IMR-90 (cell line): ENCODE measurements around the gene EXOSC1. TPM values are rescaled to one million over a fixed set of nuclear protein-coding genes. Genes with fewer than 3 reads are reported as not detected.
"Not testable (repeated sequence)": the region's sequence is repeated elsewhere in the genome, so short reads cannot be mapped to it uniquely, and the experiment has no call there.

Source experiments
- ATAC-seq: fragments of 200-7000 bp; cut with Tn5 transposase; 2 replicates; pipeline ENCODE4 v1.9.1; 2020; ENCODE audit warnings: low read depth, mild to moderate bottlenecking, moderate library complexity
- BruUV-seq: library from RNA; stranded (reverse); fragments of 400-500 nt; replicated peaks from 2 replicates; lab custom pipeline; 2021; lab: Mats Ljungman, UMichigan
- CTCF ChIA-PET: fragments of 300-600 bp; formaldehyde crosslinking; extraction: SDS; loops from one replicate; lab custom pipeline; 2021; ENCODE audit warnings: antibody characterized with exemption; lab: Yijun Ruan, JAX
- POLR2A ChIA-PET: fragments of 300-600 bp; sonication (Branson Sonifier 250); formaldehyde crosslinking; loops from one replicate; lab custom pipeline; 2022; ENCODE audit warnings: antibody characterized with exemption; ENCODE audit not compliant: unreplicated experiment; lab: Charles Lee
- DNase-seq: peaks from one replicate; pipeline ENCODE4 v3.0.0; 2013
- H2AFZ ChIP-seq: replicated peaks from 2 replicates; pipeline ENCODE3; 2013; ENCODE audit warnings: low read length, mild to moderate bottlenecking; ENCODE audit not compliant: poor library complexity
- H2AK5ac ChIP-seq: 2 replicates; pipeline ENCODE4 v1.6.1; 2013; ENCODE audit warnings: low read depth, low read length, inconsistent platforms
- H2AK9ac ChIP-seq: replicated peaks from 2 replicates; pipeline ENCODE3; 2013; ENCODE audit warnings: mild to moderate bottlenecking, low read depth, low read length, moderate library complexity; ENCODE audit not compliant: poor library complexity
- H2BK120ac ChIP-seq: 2 replicates; pipeline ENCODE4 v1.6.1; 2013; ENCODE audit warnings: low read depth, low read length, inconsistent platforms
- H2BK15ac ChIP-seq: 3 replicates; pipeline ENCODE4 v1.6.1; 2013; ENCODE audit warnings: low read depth, low read length, inconsistent platforms
- H2BK20ac ChIP-seq: 2 replicates; pipeline ENCODE4 v1.6.1; 2013; ENCODE audit warnings: low read depth, mild to moderate bottlenecking, inconsistent platforms, low read length, moderate library complexity
- H2BK5ac ChIP-seq: 2 replicates; pipeline ENCODE4 v1.6.1; 2013; ENCODE audit warnings: mild to moderate bottlenecking, low read depth, low read length, inconsistent platforms; ENCODE audit not compliant: poor library complexity, severe bottlenecking
- H3K14ac ChIP-seq: replicated peaks from 2 replicates; pipeline ENCODE4 v1.6.1; 2013; ENCODE audit warnings: low read depth, low read length, inconsistent platforms
- H3K18ac ChIP-seq: 2 replicates; pipeline ENCODE4 v1.6.1; 2013; ENCODE audit warnings: low read depth, low read length, control low read depth
- H3K23ac ChIP-seq: 2 replicates; pipeline ENCODE4 v1.6.1; 2013; ENCODE audit warnings: low read depth, low read length, inconsistent platforms
- H3K27ac ChIP-seq: 2 replicates; pipeline ENCODE4 v1.5.1; 2013; ENCODE audit warnings: mild to moderate bottlenecking, control low read depth, low read length; ENCODE audit not compliant: insufficient read depth
- H3K27me3 ChIP-seq: 2 replicates; pipeline ENCODE4 v1.6.1; 2013; ENCODE audit warnings: low read length; ENCODE audit not compliant: control insufficient read depth, insufficient read depth
- H3K36me3 ChIP-seq: 2 replicates; pipeline ENCODE4 v1.6.1; 2013; ENCODE audit warnings: low read length, mixed read lengths; ENCODE audit not compliant: control insufficient read depth, insufficient read depth
- H3K4ac ChIP-seq: 2 replicates; pipeline ENCODE4 v1.6.1; 2013; ENCODE audit warnings: low read depth, low read length, inconsistent platforms
- H3K4me1 ChIP-seq: 2 replicates; pipeline ENCODE4 v1.6.1; 2013; ENCODE audit warnings: low read length, mixed read lengths; ENCODE audit not compliant: control insufficient read depth, insufficient read depth
- H3K4me2 ChIP-seq: 2 replicates; pipeline ENCODE4 v1.6.1; 2013; ENCODE audit warnings: low read depth, mild to moderate bottlenecking, control low read depth, low read length, moderate library complexity
- H3K4me3 ChIP-seq: 2 replicates; pipeline ENCODE4 v1.5.1; 2013; ENCODE audit warnings: low read depth, mild to moderate bottlenecking, control low read depth, low read length, moderate library complexity; ENCODE audit not compliant: insufficient read depth
- H3K56ac ChIP-seq: 2 replicates; pipeline ENCODE4 v1.6.1; 2013; ENCODE audit warnings: low read length, inconsistent platforms; ENCODE audit not compliant: insufficient read depth; ENCODE audit errors: extremely low read depth
- H3K79me1 ChIP-seq, 2 experiments: 2 replicates each; pipeline ENCODE4 v1.6.1; 2013; ENCODE audit warnings: low read length in 2 of 2, inconsistent platforms in 1 of 2, low read depth in 1 of 2
- H3K9ac ChIP-seq: 2 replicates; pipeline ENCODE4 v1.6.1; 2013; ENCODE audit warnings: low read depth, low read length, control low read depth
- H3K9me1 ChIP-seq: 2 replicates; pipeline ENCODE4 v1.6.1; 2013; ENCODE audit warnings: low read length, inconsistent platforms; ENCODE audit not compliant: insufficient read depth
- H3K9me3 ChIP-seq: 2 replicates; pipeline ENCODE4 v1.6.1; 2013; ENCODE audit warnings: low read length; ENCODE audit not compliant: control insufficient read depth, insufficient read depth
- H4K20me1 ChIP-seq: 2 replicates; pipeline ENCODE4 v1.6.1; 2013; ENCODE audit warnings: low read length, inconsistent platforms; ENCODE audit not compliant: insufficient read depth
- H4K5ac ChIP-seq: 2 replicates; pipeline ENCODE4 v1.6.1; 2013; ENCODE audit warnings: mild to moderate bottlenecking, low read depth, low read length, control low read depth
- H4K8ac ChIP-seq, 2 experiments: 2 replicates each; pipeline ENCODE4 v1.6.1; 2013; ENCODE audit warnings: low read depth in 2 of 2, low read length in 2 of 2, control low read depth in 1 of 2, inconsistent platforms in 1 of 2
- H4K91ac ChIP-seq: 2 replicates; pipeline ENCODE4 v1.6.1; 2013; ENCODE audit warnings: low read depth, low read length, inconsistent platforms; ENCODE audit not compliant: insufficient read depth
- WGBS, 2 experiments: methylation state at CpG; one replicate each; pipeline versions ENCODE4 v1.1.5 to v1.1.7; 2013; ENCODE audit warnings: missing lambda C conversion rate in 2 of 2; ENCODE audit not compliant: insufficient read length in 1 of 2; ENCODE audit errors: extremely low coverage in 2 of 2; 5-methylcytosine and 5-hydroxymethylcytosine counted together
- dilution Hi-C: fragments of 300-500 bp; cut with HindIII; formaldehyde crosslinking; loops from one replicate; pipeline ENCODE4 v1.14.3; 2018; ENCODE audit warnings: low sequenced_read_pairs; ENCODE audit not compliant: unreplicated experiment
- in situ Hi-C: fragments of 300-500 bp; cut with MboI; formaldehyde crosslinking; loops from 3 replicates; pipeline ENCODE4 v1.14.3; 2019; ENCODE audit warnings: low sequenced_read_pairs, inconsistent platforms, mixed read lengths
- intact Hi-C: fragments of 100-400 bp; cut with micrococcal nuclease; formaldehyde crosslinking; loops from 2 replicates; pipeline ENCODE4 v1.10.0; 2022
- polyA plus RNA-seq, 3 experiments: library from polyadenylated mRNA; depleted of rRNA; stranded (reverse); fragments of >200 nt; gene quantifications; 2 replicates each; pipeline ENCODE4 v1.2.3, GENCODE V29; 2012; ENCODE audit warnings: low replicate concordance in 1 of 3
- total RNA-seq: library from RNA; depleted of rRNA; stranded (reverse); fragments of >200 nt; gene quantifications from 2 replicates; pipeline ENCODE4 v1.2.3, GENCODE V29; 2012

EXOSC1 gene
- total and polyA plus RNA-seq, 2 of the 4 experiments (the other 2 are of a cell fraction): 49.7 to 51.6 TPM

DNA sequence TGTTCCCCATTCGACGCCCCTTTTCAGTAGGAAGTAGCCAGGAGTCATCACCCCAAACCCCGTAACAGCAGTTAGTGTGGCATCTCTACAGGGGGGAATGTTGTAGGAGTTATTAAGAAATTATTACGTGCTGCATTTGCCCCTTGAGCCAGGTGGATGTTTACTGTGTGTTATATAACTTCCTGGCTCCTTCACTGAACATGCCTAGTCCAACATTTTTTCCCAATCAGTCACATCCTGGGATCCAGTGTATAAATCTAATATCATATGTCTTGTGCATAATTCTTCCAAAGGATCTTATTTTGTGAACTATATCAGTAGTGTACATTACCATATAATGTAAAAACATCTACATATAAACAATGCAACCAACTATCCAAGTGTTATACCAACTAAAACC, 33.6 kb upstream of the EXOSC1 start:
- H3K56ac ChIP-seq, dilution Hi-C loops, H2AK5ac ChIP-seq, H2BK5ac ChIP-seq, intact Hi-C loops, in situ Hi-C loops, H3K23ac ChIP-seq, H3K4ac ChIP-seq, H2BK15ac ChIP-seq, H2BK120ac ChIP-seq, CTCF ChIA-PET, H3K4me2 ChIP-seq, H2AFZ ChIP-seq, H4K5ac ChIP-seq, H3K4me3 ChIP-seq, BruUV-seq, H4K8ac ChIP-seq, H3K14ac ChIP-seq, H3K18ac ChIP-seq, H3K27me3 ChIP-seq, ATAC-seq, H3K9me3 ChIP-seq, H4K91ac ChIP-seq, H3K27ac ChIP-seq, POLR2A ChIA-PET, H2AK9ac ChIP-seq, H3K9ac ChIP-seq, H2BK20ac ChIP-seq, H3K4me1 ChIP-seq, DNase-seq: not testable (repeated sequence)
- WGBS, 2 experiments: no CpG with 5 or more reads among the region's 4 CpGs
- Histone ChIP-seq H3K36me3 (peaks cover 36% of the 10 kb centered on the region), H3K79me1 (peaks cover 33 to 64% of the 10 kb centered on the region in 2 experiments), H4K20me1 (peaks cover 25% of the 10 kb centered on the region), H3K9me1 (peaks cover 16% of the 10 kb centered on the region)
